ENCODE data around the gene HSPB9. TPM values are rescaled to one million over a fixed set of nuclear protein-coding genes. Genes with fewer than 3 reads are reported as not detected.
A peak's percentile ranks its signal among the peaks of the same experiment; 100 is the strongest.

Gene HSPB9
- total RNA-seq, 1 experiment from 2014 or later, result not detected

DNA sequence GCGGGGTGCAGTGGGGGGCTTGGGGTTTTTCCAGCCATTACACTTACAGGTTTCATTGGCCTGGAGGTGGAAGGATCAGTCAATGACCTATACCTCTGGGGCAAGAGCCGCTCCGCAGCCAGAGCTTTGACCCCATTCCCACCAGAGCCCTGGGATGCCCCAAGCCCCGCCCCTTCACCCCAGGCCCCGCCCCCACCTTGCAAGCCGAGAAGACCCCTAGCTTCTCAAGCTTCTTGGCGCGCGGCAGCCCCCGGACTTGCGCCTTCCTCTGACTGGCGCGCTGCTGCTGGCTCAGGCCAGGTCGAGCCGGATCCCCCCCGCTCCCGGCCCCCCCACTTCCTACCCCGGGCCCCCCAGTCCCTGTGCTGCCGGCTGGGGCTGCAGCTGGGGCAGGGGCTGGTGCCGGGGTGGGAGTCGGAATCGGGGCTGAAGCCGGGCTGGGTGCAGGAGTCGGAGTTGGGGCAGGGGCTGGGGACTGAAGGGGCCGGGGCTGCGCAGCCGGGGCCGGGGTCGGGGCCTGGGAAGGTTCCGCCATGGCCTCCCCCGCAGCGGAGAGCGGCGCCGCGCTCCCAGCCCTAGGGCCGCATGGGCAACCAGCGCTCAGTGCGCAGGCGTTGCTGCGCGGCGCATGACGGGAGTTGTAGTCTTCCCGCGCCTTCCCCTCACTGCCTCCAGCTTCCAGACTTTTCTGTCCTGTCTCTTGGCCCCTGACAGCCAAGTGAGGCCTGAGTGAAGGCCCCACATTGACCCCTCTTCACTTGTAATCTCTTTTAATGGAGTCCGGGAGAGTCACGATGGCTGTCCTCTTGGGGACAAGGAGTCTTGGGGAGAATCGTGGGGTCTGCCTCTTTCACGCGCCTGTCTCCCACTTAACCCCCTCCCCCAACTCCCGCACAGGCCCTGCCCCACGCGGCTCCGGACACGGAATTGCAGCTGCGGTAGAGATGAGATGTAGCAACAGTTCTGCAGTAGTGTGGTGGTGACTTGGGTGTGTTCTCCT is 1.5 kb upstream of the HSPB9 start, which contains the start of gene KAT2A:
TSS of gene KAT2A (minus strand) at position 598 of the 1,000 bp plus-strand sequence. CDS start at position 535, 63 bp downstream.
- no peaks in the 10 kb centered on the region for H3K9me3 ChIP-seq (ENCODE audit: insufficient read depth, low read depth)
- POLR2A ChIA-PET (ENCODE audit: unreplicated experiment), result interaction anchor here (0.6 kb wide), 1 partner anchor 64 kb away, joined by 3 read pairs; no protein-coding TSS in a partner anchor
- no peaks in the 10 kb centered on the region for H3K36me3 ChIP-seq (ENCODE audit: low read depth)
- peaks cover 11% of the 10 kb centered on the region; the same call in 1 of the 2 replicates for H3F3A ChIP-seq (ENCODE audit: insufficient read depth, low read depth)
- no TSS peak for BruUV-seq (replicated peaks)
- H3K9me2 ChIP-seq (ENCODE audit: insufficient read depth), result no peaks in the 10 kb centered on the region
- intact Hi-C loops (cut with micrococcal nuclease; ENCODE audit: unreplicated experiment), result no loop called here
- peaks cover 6% of the 10 kb centered on the region for H3K79me2 ChIP-seq (ENCODE audit: low read depth)
- peak within 1 kb of the TSS; percentile 85 for H2AFZ ChIP-seq
- H3K27me3 ChIP-seq (ENCODE audit: insufficient read depth, low read depth), result no peaks in the 10 kb centered on the region
- 0 out of 2 replicates have a peak, but pooled peaks cover 3% of the 10 kb centered on the region for H4K20me1 ChIP-seq (ENCODE audit: insufficient read depth)
- CTCF ChIA-PET, result interaction anchor here (0.6 kb wide), 5 partner anchors 10 to 1932 kb away, joined by 3 to 11 read pairs (median 4); partner anchors contain the start of genes NKIRAS2 and ODAD4
- DNase-seq, result peak; percentile 66 to 67
- peak within 1 kb of the TSS; percentile 78 for H3K4me2 ChIP-seq
- no peaks in the 10 kb centered on the region; the same call in 1 of the 2 replicates for H3K4me1 ChIP-seq (replicated peaks; ENCODE audit: insufficient read depth)
- TF ChIP-seq, protein P1, sequence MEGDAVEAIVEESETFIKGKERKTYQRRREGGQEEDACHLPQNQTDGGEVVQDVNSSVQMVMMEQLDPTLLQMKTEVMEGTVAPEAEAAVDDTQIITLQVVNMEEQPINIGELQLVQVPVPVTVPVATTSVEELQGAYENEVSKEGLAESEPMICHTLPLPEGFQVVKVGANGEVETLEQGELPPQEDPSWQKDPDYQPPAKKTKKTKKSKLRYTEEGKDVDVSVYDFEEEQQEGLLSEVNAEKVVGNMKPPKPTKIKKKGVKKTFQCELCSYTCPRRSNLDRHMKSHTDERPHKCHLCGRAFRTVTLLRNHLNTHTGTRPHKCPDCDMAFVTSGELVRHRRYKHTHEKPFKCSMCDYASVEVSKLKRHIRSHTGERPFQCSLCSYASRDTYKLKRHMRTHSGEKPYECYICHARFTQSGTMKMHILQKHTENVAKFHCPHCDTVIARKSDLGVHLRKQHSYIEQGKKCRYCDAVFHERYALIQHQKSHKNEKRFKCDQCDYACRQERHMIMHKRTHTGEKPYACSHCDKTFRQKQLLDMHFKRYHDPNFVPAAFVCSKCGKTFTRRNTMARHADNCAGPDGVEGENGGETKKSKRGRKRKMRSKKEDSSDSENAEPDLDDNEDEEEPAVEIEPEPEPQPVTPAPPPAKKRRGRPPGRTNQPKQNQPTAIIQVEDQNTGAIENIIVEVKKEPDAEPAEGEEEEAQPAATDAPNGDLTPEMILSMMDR (conservative IDR thresholded peaks at IDR 0.05), result no peak
- TF ChIP-seq EZH2 (IDR thresholded peaks at IDR 0.05; ENCODE audit: low read depth), result no peak
- H3K27ac ChIP-seq, result no peak within 1 kb of the TSS
- H3K4me3 ChIP-seq, result peak within 1 kb of the TSS; percentile 62; the same call in 1 of the 2 replicates

- Histone ChIP-seq H3K4me2 (no peak overlapping the region), H3K9me2 (ENCODE audit: insufficient read depth) (no peaks in the 10 kb centered on the region), H2AFZ (no peak overlapping the region), H3F3A (ENCODE audit: insufficient read depth, low read depth) (peaks cover 9% of the 10 kb centered on the region; the same call in 1 of the 2 replicates), H3K4me3 (no peak overlapping the region), H3K27ac (no peak overlapping the region), H3K27me3 (ENCODE audit: insufficient read depth, low read depth) (no peaks in the 10 kb centered on the region), H3K9me3 (ENCODE audit: insufficient read depth, low read depth) (no peaks in the 10 kb centered on the region), H4K20me1 (ENCODE audit: insufficient read depth) (no peaks in the 10 kb centered on the region), H3K79me2 (ENCODE audit: low read depth) (peaks cover 6% of the 10 kb centered on the region), H3K4me1 (replicated peaks; ENCODE audit: insufficient read depth) (no peaks in the 10 kb centered on the region; the same call in 1 of the 2 replicates), H3K36me3 (ENCODE audit: low read depth) (no peaks in the 10 kb centered on the region)
- BruUV-seq (replicated peaks), result no TSS peak
- TF ChIP-seq, protein P1 (conservative IDR thresholded peaks at IDR 0.05), result no peak
- TF ChIP-seq EZH2 (IDR thresholded peaks at IDR 0.05; ENCODE audit: low read depth), result no peak
- CTCF ChIA-PET, result interaction anchor here (0.7 kb wide), 1 partner anchor 365 kb away, joined by 3 read pairs; no protein-coding TSS in a partner anchor
- POLR2A ChIA-PET (ENCODE audit: unreplicated experiment), result no interaction called here
- intact Hi-C loops (cut with micrococcal nuclease; ENCODE audit: unreplicated experiment), result no loop called here
- no peak for DNase-seq
Observed at GRCh38 chr17:42124256-42124655, 1.7 kb downstream of the HSPB9 start.

DNA sequence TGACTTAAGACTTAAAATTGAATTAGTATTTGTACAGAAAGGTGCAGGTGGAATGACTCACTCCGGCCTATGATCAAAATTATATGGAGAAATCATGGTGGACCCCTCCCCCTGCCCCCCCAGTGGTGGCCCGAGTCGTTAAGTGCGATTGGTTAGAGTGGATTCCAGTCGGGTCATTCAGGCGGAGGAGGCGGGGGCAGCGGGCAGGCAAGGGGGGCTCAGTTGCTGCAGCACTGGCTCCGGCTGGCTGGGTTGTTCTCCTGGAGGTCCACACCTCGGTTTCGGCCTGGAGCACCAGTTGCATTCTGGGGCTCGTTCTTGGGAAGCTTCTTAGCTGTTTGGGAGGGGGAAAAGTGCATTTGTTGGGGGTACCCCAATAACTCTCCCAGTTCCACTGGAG is 3.0 kb downstream of the HSPB9 start:
- BruUV-seq (replicated peaks), result no TSS peak
- H3K4me2 ChIP-seq, result no peak overlapping the region
- DNase-seq, result no peak
- H3K36me3 ChIP-seq (ENCODE audit: low read depth), result no peaks in the 10 kb centered on the region
- TF ChIP-seq, protein P1 (conservative IDR thresholded peaks at IDR 0.05), result no peak
- TF ChIP-seq EZH2 (IDR thresholded peaks at IDR 0.05; ENCODE audit: low read depth), result no peak
- H2AFZ ChIP-seq, result no peak overlapping the region
- H4K20me1 ChIP-seq (ENCODE audit: insufficient read depth), result 0 out of 2 replicates have a peak, but pooled peaks cover under 1% of the 10 kb centered on the region
- H3K27ac ChIP-seq, result no peak overlapping the region
- peaks cover 9% of the 10 kb centered on the region; the same call in 1 of the 2 replicates for H3F3A ChIP-seq (ENCODE audit: insufficient read depth, low read depth)
- H3K27me3 ChIP-seq (ENCODE audit: insufficient read depth, low read depth), result no peaks in the 10 kb centered on the region
- ChIA-PET POLR2A (ENCODE audit: unreplicated experiment) (no interaction called here), CTCF (no interaction called here)
- intact Hi-C loops (cut with micrococcal nuclease; ENCODE audit: unreplicated experiment), result no loop called here
- no peaks in the 10 kb centered on the region for H3K9me3 ChIP-seq (ENCODE audit: insufficient read depth, low read depth)
- no peaks in the 10 kb centered on the region for H3K9me2 ChIP-seq (ENCODE audit: insufficient read depth)
- H3K79me2 ChIP-seq (ENCODE audit: low read depth), result peaks cover 2% of the 10 kb centered on the region
- no peaks in the 10 kb centered on the region; the same call in 1 of the 2 replicates for H3K4me1 ChIP-seq (replicated peaks; ENCODE audit: insufficient read depth)
- H3K4me3 ChIP-seq, result no peak overlapping the region

Data from PC-9 (cell line).